HUES48 (cell line): ENCODE results near the gene LYZL4.

Source experiments
- H3K27ac ChIP-seq: one replicate; pipeline ENCODE4 v1.7.0; 2013; ENCODE audit warnings: low read depth, low read length, inconsistent platforms
- H3K27me3 ChIP-seq: 2 replicates; pipeline ENCODE4 v1.6.1; 2013; ENCODE audit warnings: mild to moderate bottlenecking, low read length; ENCODE audit not compliant: control insufficient read depth, insufficient read depth
- H3K36me3 ChIP-seq: 2 replicates; pipeline ENCODE4 v1.6.1; 2013; ENCODE audit warnings: low read length; ENCODE audit not compliant: control insufficient read depth, insufficient read depth
- H3K4me1 ChIP-seq: 2 replicates; pipeline ENCODE4 v1.6.1; 2013; ENCODE audit warnings: mild to moderate bottlenecking, low read length; ENCODE audit not compliant: control insufficient read depth, insufficient read depth
- H3K4me3 ChIP-seq: 2 replicates; pipeline ENCODE4 v1.5.1; 2013; ENCODE audit warnings: mild to moderate bottlenecking, low read depth, low read length
- H3K9ac ChIP-seq: 2 replicates; pipeline ENCODE4 v1.6.1; 2013; ENCODE audit warnings: mild to moderate bottlenecking, low read depth, low read length, moderate library complexity
- H3K9me3 ChIP-seq: 2 replicates; pipeline ENCODE4 v1.6.1; 2013; ENCODE audit warnings: low read length; ENCODE audit not compliant: control insufficient read depth, insufficient read depth

Gene LYZL4

DNA sequence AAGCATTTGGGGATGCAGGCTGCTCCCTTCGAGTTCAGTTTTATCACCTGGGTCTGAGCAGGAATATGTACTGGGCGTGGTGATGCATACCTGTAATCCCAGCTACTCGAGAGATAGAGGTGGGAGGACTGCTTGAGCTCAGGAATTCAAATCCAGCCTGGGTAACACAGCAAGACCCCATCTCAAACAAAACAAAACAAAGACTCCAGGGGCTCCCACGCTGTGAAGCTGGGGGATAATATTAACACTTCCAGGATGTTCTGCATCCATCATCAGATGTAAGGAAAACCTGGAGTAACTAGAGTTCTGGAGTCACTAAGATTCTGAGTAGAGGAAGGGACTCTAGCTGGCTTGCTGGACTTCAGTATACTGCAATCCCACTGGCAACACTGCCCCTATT lies 40.6 kb downstream of the LYZL4 start:
- Histone ChIP-seq H3K9me3 (peaks cover 10% of the 10 kb centered on the region), H3K9ac (no peak overlapping the region), H3K4me3 (no peak overlapping the region), H3K27ac (peak overlapping the region; percentile 84), H3K36me3 (no peaks in the 10 kb centered on the region), H3K4me1 (peaks cover 23% of the 10 kb centered on the region), H3K27me3 (no peaks in the 10 kb centered on the region)

GRCh38 chr3:42369304-42369703 lies 41.1 kb downstream of the LYZL4 start:
- Histone ChIP-seq H3K36me3 (no peaks in the 10 kb centered on the region), H3K4me3 (no peak overlapping the region), H3K9me3 (peaks cover 12% of the 10 kb centered on the region), H3K27me3 (no peaks in the 10 kb centered on the region), H3K4me1 (peaks cover 23% of the 10 kb centered on the region), H3K27ac (peak overlapping the region; percentile 84), H3K9ac (no peak overlapping the region)

GRCh38 chr3:42368861-42369260 lies 41.5 kb downstream of the LYZL4 start:
- H3K36me3 ChIP-seq, result no peaks in the 10 kb centered on the region
- no peak overlapping the region for H3K9ac ChIP-seq
- H3K9me3 ChIP-seq, result peaks cover 12% of the 10 kb centered on the region
- H3K4me1 ChIP-seq, result peaks cover 23% of the 10 kb centered on the region
- H3K27ac ChIP-seq, result peak overlapping the region; percentile 84
- H3K4me3 ChIP-seq, result no peak overlapping the region
- no peaks in the 10 kb centered on the region for H3K27me3 ChIP-seq

DNA sequence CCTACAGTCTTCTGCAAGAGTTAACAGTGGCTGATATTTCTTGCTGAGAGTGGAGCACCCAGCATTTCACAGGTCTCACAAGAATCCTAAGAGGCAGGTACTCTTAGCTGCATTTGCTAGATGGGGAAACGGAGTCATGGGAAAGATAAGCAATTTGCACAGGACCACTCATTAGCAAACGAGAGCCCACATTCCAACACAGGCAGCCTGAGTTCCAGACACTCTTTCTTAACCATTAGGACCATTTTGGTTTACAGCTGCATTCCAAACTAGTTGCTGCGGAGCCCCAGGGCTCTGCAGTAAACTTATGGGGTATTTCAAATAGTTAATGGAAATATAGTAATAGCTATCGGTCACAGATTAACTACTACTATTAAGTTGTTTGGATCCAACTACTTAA lies 42.5 kb downstream of the LYZL4 start:
- Histone ChIP-seq H3K27ac (no peak overlapping the region), H3K9ac (no peak overlapping the region), H3K36me3 (no peaks in the 10 kb centered on the region), H3K27me3 (no peaks in the 10 kb centered on the region), H3K4me1 (peaks cover 19% of the 10 kb centered on the region), H3K4me3 (no peak overlapping the region), H3K9me3 (peaks cover 12% of the 10 kb centered on the region)

DNA sequence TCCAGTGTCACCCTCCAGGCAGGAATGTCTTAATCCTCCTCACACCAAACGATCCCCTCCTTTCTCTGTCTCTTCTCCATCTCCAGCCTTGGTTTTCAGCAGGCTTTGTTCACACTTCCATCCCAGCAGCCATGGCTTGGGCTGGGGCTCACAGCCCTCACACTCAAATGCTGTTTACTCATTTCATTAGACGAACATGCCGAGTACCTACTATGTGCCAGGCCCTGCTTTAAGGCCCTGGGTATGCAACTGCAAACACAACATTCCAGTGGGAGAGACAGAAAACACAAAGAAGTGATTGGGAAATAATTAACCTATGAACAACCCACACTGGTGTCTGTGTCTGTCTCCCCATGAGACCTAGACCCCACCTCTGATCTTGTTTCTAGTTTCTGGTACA lies 43.9 kb downstream of the LYZL4 start:
- peaks cover 12% of the 10 kb centered on the region for H3K9me3 ChIP-seq
- H3K9ac ChIP-seq, result no peak overlapping the region
- no peaks in the 10 kb centered on the region for H3K27me3 ChIP-seq
- peaks cover 19% of the 10 kb centered on the region for H3K4me1 ChIP-seq
- H3K27ac ChIP-seq, result no peak overlapping the region
- no peaks in the 10 kb centered on the region for H3K36me3 ChIP-seq
- no peak overlapping the region for H3K4me3 ChIP-seq

GRCh38 chr3:42357335-42357734 lies 53.1 kb downstream of the LYZL4 start:
- Histone ChIP-seq H3K4me1 (no peaks in the 10 kb centered on the region), H3K27ac (no peak overlapping the region), H3K36me3 (no peaks in the 10 kb centered on the region), H3K4me3 (no peak overlapping the region), H3K9ac (no peak overlapping the region), H3K27me3 (no peaks in the 10 kb centered on the region), H3K9me3 (no peaks in the 10 kb centered on the region)

GRCh38 chr3:42355612-42356011 lies 54.8 kb downstream of the LYZL4 start:
- Histone ChIP-seq H3K9ac (no peak overlapping the region), H3K4me3 (no peak overlapping the region), H3K27ac (no peak overlapping the region), H3K27me3 (no peaks in the 10 kb centered on the region), H3K36me3 (no peaks in the 10 kb centered on the region), H3K4me1 (no peaks in the 10 kb centered on the region), H3K9me3 (no peaks in the 10 kb centered on the region)

DNA sequence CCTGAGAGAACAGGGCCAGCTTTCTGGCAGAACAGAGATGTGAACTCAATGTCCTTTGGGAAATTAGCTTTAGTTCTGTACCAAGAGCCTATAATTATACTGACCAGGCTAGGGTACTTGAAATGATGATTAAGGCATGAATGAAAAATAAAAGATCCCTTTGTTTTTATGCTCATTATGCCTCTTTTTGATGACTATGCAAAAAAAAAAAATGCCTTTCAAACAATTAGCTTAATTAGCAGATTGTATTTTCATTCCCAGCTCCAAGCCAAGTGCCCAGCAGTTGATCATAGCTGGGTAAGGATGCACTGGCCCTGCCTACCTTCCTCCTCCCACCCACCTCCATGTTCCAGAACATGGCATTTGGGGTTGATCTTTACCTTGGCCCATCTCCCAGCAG lies 56.8 kb downstream of the LYZL4 start:
- H3K9me3 ChIP-seq, result no peaks in the 10 kb centered on the region
- H3K27me3 ChIP-seq, result no peaks in the 10 kb centered on the region
- no peak overlapping the region for H3K9ac ChIP-seq
- H3K4me3 ChIP-seq, result no peak overlapping the region
- H3K27ac ChIP-seq, result no peak overlapping the region
- H3K4me1 ChIP-seq, result no peaks in the 10 kb centered on the region
- no peaks in the 10 kb centered on the region for H3K36me3 ChIP-seq

DNA sequence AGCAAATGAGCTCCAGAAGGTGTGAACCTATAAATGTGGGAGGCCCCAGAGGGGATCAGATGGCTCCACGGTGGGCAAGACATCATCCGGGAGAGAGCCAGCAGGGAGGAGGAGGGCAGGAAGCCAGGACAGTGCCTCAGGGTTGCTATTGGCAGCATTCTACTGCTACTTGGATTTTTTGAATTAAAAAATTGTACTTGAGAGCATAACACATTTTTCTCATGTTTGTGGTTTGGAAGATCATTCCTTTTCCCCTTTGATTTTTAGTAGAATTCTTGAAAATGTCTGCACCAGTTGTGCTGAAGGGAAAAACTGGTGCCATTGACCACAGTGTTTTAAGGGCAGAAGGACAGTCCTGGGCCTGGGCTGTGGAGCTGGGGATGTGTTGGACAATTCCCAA lies 59.2 kb downstream of the LYZL4 start:
- no peak overlapping the region for H3K27ac ChIP-seq
- H3K9ac ChIP-seq, result no peak overlapping the region
- H3K27me3 ChIP-seq, result no peaks in the 10 kb centered on the region
- no peaks in the 10 kb centered on the region for H3K9me3 ChIP-seq
- H3K4me3 ChIP-seq, result no peak overlapping the region
- no peaks in the 10 kb centered on the region for H3K4me1 ChIP-seq
- no peaks in the 10 kb centered on the region for H3K36me3 ChIP-seq

DNA sequence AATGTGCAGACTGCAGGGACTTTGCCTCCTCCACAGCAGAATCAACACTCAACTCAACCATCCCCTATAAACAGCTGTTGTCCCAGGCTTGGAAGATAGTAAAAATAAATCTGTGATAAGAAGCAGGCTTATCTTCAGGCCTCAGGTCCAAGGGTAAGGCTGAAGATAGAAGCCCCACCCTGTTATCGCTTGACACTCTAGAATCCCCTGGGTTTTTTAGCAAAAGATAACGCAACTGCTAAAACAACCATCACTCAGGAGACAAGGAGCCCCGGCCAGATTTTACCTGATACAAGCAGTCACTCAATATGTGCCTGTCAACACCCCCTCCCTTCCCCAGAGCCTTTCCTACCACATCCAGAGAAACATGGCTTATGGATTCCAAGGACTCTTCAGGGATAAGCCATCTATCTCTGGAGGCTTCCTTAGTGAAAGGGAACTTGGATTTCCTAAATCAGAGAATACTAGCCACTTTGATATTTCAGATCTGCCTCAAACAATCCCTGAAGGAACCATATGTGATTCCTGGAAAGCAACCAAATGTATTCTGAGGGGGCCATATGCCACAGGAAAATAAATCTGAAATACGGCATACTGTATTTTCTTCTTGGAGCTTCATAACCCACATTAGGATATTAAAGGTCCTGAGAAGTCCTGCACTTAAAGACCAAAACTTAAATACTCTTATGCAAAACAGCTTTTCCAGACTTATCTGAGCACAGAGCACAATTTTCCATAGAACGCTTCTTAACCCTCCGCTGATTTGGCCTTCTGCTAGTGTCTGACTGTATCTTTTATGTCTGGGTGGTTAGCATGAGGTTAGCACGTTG lies 60.4 kb downstream of the LYZL4 start:
- Histone ChIP-seq H3K4me3 (no peak overlapping the region), H3K4me1 (no peaks in the 10 kb centered on the region), H3K27ac (no peak overlapping the region), H3K9ac (no peak overlapping the region), H3K9me3 (no peaks in the 10 kb centered on the region), H3K27me3 (no peaks in the 10 kb centered on the region), H3K36me3 (no peaks in the 10 kb centered on the region)

DNA sequence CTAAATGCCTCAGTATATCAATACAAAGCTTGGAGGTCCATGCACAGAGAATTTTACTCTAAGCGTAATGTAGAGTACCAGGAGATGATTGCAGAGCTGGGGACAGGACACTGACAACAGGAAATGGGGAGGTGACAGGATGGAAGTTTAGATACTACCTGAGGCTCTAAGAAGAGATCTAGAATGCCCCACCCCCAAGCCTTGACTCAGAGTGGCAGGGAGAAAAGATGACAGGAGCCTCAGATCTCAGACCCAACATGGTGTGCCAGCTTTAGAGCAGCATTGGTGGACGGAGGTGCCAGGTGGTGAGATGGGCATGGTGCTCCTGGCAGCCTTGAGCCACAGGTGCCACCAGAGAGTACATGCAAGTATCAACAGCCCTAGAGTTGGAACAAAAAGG lies 62.5 kb downstream of the LYZL4 start:
- no peaks in the 10 kb centered on the region for H3K4me1 ChIP-seq
- no peak overlapping the region for H3K9ac ChIP-seq
- H3K36me3 ChIP-seq, result no peaks in the 10 kb centered on the region
- no peaks in the 10 kb centered on the region for H3K9me3 ChIP-seq
- no peaks in the 10 kb centered on the region for H3K27me3 ChIP-seq
- H3K4me3 ChIP-seq, result no peak overlapping the region
- H3K27ac ChIP-seq, result no peak overlapping the region
